Stimulated activated CD8-positive, alpha-beta memory T cell treated with anti-CD3 and anti-CD28 coated beads, Interleukin-4, amount 100 ng/mL, for 4 hours (primary cell): Measurements from ENCODE around the gene CPXM2.

ENCODE experiments used
- DNase-seq, 2 donors: peaks; one replicate each; pipeline ENCODE4 v3.0.0-alpha.2; 2020; ENCODE audit warnings: low read depth in 2 of 2, low spot score in 1 of 2

Gene CPXM2

GRCh38 chr10:123704076-123704475 lies 187.5 kb downstream of the CPXM2 start:
- DNase-seq = no peak

DNA sequence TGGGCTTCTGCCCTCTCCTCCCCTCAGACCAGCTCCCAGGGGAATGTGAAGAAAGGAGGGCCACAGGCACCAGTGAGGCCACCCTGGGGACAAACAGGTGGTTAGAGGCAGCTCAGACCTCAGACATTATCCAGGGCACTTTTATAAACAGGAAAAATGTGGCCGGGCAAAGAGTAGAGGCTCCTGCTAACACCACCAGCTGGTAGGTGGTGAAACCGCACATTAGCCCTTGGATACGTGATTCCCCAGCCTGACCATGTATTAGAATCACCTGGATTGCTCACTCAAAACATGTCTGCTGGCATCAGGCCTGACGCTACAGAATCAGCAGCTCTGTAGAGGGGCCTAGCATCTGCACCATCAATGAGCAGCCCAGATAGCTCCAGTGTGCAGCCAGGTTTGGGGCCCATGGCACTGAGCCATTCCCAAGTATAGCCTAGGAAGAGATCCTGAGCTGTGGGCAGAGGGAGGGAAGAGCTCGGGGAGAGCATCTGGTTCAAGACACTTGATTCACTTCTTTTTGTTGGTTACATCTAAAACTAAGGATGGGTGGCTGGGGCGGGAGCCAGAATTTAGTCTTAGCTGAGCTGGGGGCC lies 188.3 kb downstream of the CPXM2 start:
- DNase-seq = no peak
